ENCODE data around the gene MACROD2. TPM values are rescaled to one million over a fixed set of nuclear protein-coding genes. Genes with fewer than 3 reads are reported as not detected.

The MACROD2 gene
- polyA plus RNA-seq, 1 experiment: 0.47 TPM

GRCh38 chr20:14609328-14610221 lies 614.3 kb downstream of the MACROD2 start:
- ChIA-PET CTCF (no interaction called here), POLR2A (no interaction called here)
- no peak for DNase-seq (ENCODE audit: low read depth)
- TF ChIP-seq CTCF (IDR thresholded peaks at IDR 0.05; ENCODE audit: insufficient read depth, low read depth, low read length): no peak
- Histone ChIP-seq H3K4me3 (ENCODE audit: low read depth, low read length) (no peak overlapping the region), H3K27me3 (ENCODE audit: control insufficient read depth, insufficient read depth, low read length) (no peaks in the 10 kb centered on the region), H3K36me3 (ENCODE audit: control insufficient read depth, insufficient read depth, low read length) (no peaks in the 10 kb centered on the region; the same call in 1 of the 2 replicates)

GRCh38 chr20:14611479-14611878 lies 616.2 kb downstream of the MACROD2 start:
- POLR2A ChIA-PET: no interaction called here
- no peak overlapping the region for H3K4me3 ChIP-seq (ENCODE audit: low read depth, low read length)
- DNase-seq (ENCODE audit: low read depth): no peak
- TF ChIP-seq CTCF (IDR thresholded peaks at IDR 0.05; ENCODE audit: insufficient read depth, low read depth, low read length): no peak
- no peaks in the 10 kb centered on the region for H3K27me3 ChIP-seq (ENCODE audit: control insufficient read depth, insufficient read depth, low read length)
- no peaks in the 10 kb centered on the region for H3K36me3 ChIP-seq (ENCODE audit: control insufficient read depth, insufficient read depth, low read length)
- CTCF ChIA-PET: interaction anchor here (0.7 kb wide), 1 partner anchor 38 kb away, joined by 3 read pairs; no protein-coding TSS in a partner anchor

GRCh38 chr20:14612391-14612790 lies 617.1 kb downstream of the MACROD2 start:
- Histone ChIP-seq H3K4me3 (ENCODE audit: low read depth, low read length) (no peak overlapping the region), H3K36me3 (ENCODE audit: control insufficient read depth, insufficient read depth, low read length) (no peaks in the 10 kb centered on the region), H3K27me3 (ENCODE audit: control insufficient read depth, insufficient read depth, low read length) (no peaks in the 10 kb centered on the region)
- no peak for DNase-seq (ENCODE audit: low read depth)
- ChIA-PET POLR2A (no interaction called here), CTCF (no interaction called here)
- TF ChIP-seq CTCF (IDR thresholded peaks at IDR 0.05; ENCODE audit: insufficient read depth, low read depth, low read length): no peak

GRCh38 chr20:14616003-14616402 lies 620.7 kb downstream of the MACROD2 start:
- no peaks in the 10 kb centered on the region for H3K36me3 ChIP-seq (ENCODE audit: control insufficient read depth, insufficient read depth, low read length)
- ChIA-PET POLR2A (interaction anchor here (0.5 kb wide), 1 partner anchor 1147 kb away, joined by 8 read pairs; no protein-coding TSS in a partner anchor), CTCF (interaction anchor here (0.5 to 1.0 kb wide), 2 partner anchors 9 to 1092 kb away, joined by 3 read pairs; no protein-coding TSS in a partner anchor)
- H3K27me3 ChIP-seq (ENCODE audit: control insufficient read depth, insufficient read depth, low read length): no peaks in the 10 kb centered on the region
- no peak overlapping the region for H3K4me3 ChIP-seq (ENCODE audit: low read depth, low read length)
- no peak for TF ChIP-seq CTCF (IDR thresholded peaks at IDR 0.05; ENCODE audit: insufficient read depth, low read depth, low read length)
- no peak for DNase-seq (ENCODE audit: low read depth)

GRCh38 chr20:14617123-14617522 lies 621.8 kb downstream of the MACROD2 start:
- no peaks in the 10 kb centered on the region for H3K36me3 ChIP-seq (ENCODE audit: control insufficient read depth, insufficient read depth, low read length)
- ChIA-PET POLR2A (no interaction called here), CTCF (interaction anchor here (1.0 kb wide), 1 partner anchor 10 kb away, joined by 3 read pairs; no protein-coding TSS in a partner anchor)
- no peak for TF ChIP-seq CTCF (IDR thresholded peaks at IDR 0.05; ENCODE audit: insufficient read depth, low read depth, low read length)
- no peak for DNase-seq (ENCODE audit: low read depth)
- no peak overlapping the region for H3K4me3 ChIP-seq (ENCODE audit: low read depth, low read length)
- H3K27me3 ChIP-seq (ENCODE audit: control insufficient read depth, insufficient read depth, low read length): no peaks in the 10 kb centered on the region

All from BJ (cell line).